Neural progenitor cell (in vitro differentiated cells): ENCODE data around the gene SLC6A12.

Source experiments
- EZH2 ChIP-seq: fragments of 200-600 bp; sonication (generic); IDR thresholded peaks from 2 replicates; pipeline ENCODE4 v1.6.1; 2017; ENCODE audit warnings: antibody characterized with exemption, mild to moderate bottlenecking, moderate library complexity
- TF ChIP-seq, protein P1 (sequence below): fragments of 200-600 bp; sonication (generic); IDR thresholded peaks from 2 replicates; pipeline ENCODE4 v1.5.1; 2017; ENCODE audit warnings: antibody characterized with exemption, mild to moderate bottlenecking

GRCh38 chr12:177336-177979, 36.5 kb downstream of the SLC6A12 start:
- TF ChIP-seq, protein P1, sequence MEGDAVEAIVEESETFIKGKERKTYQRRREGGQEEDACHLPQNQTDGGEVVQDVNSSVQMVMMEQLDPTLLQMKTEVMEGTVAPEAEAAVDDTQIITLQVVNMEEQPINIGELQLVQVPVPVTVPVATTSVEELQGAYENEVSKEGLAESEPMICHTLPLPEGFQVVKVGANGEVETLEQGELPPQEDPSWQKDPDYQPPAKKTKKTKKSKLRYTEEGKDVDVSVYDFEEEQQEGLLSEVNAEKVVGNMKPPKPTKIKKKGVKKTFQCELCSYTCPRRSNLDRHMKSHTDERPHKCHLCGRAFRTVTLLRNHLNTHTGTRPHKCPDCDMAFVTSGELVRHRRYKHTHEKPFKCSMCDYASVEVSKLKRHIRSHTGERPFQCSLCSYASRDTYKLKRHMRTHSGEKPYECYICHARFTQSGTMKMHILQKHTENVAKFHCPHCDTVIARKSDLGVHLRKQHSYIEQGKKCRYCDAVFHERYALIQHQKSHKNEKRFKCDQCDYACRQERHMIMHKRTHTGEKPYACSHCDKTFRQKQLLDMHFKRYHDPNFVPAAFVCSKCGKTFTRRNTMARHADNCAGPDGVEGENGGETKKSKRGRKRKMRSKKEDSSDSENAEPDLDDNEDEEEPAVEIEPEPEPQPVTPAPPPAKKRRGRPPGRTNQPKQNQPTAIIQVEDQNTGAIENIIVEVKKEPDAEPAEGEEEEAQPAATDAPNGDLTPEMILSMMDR, result no peak
- no peak for TF ChIP-seq EZH2
